Stimulated activated naive B cell treated with anti-CD40 and anti-IgM and Interleukin-4, amounts not matched to agents 10 μg/mL and 1 μg/mL and 100 μg/mL, for 72 hours (primary cell): ENCODE results near the gene C2CD2.

Experiments
- ATAC-seq, 2 donors: fragments of 150-1000 bp; cut with Tn5 transposase; replicated peaks; 2 replicates each; pipeline ENCODE4 v1.10.0; 2021; ENCODE audit warnings: moderate library complexity in 1 of 2
- DNase-seq: peaks from one replicate; pipeline ENCODE4 v3.0.0; 2021
- H3K27ac Mint-ChIP-seq: one replicate; pipeline ENCODE4 v1.8.0; 2022; ENCODE audit warnings: mild to moderate bottlenecking, mixed read lengths
- H3K27me3 Mint-ChIP-seq, 2 donors: one replicate each; pipeline ENCODE4 v1.8.0; 2022; ENCODE audit warnings: mixed read lengths in 2 of 2
- H3K36me3 Mint-ChIP-seq, 2 donors: one replicate each; pipeline ENCODE4 v1.8.0; 2022; ENCODE audit warnings: mixed read lengths in 2 of 2, mild to moderate bottlenecking in 1 of 2
- H3K4me1 Mint-ChIP-seq, 2 donors: one replicate each; pipeline ENCODE4 v1.8.0; 2022; ENCODE audit warnings: mixed read lengths in 2 of 2, mild to moderate bottlenecking in 1 of 2
- H3K4me3 Mint-ChIP-seq, 2 donors: one replicate each; pipeline ENCODE4 v1.8.0; 2022; ENCODE audit warnings: mild to moderate bottlenecking in 2 of 2, mixed read lengths in 2 of 2, moderate library complexity in 1 of 2
- H3K9me3 Mint-ChIP-seq, 2 donors: one replicate each; pipeline ENCODE4 v1.8.0; 2022; ENCODE audit warnings: mixed read lengths in 2 of 2, mild to moderate bottlenecking in 1 of 2

The C2CD2 gene

DNA sequence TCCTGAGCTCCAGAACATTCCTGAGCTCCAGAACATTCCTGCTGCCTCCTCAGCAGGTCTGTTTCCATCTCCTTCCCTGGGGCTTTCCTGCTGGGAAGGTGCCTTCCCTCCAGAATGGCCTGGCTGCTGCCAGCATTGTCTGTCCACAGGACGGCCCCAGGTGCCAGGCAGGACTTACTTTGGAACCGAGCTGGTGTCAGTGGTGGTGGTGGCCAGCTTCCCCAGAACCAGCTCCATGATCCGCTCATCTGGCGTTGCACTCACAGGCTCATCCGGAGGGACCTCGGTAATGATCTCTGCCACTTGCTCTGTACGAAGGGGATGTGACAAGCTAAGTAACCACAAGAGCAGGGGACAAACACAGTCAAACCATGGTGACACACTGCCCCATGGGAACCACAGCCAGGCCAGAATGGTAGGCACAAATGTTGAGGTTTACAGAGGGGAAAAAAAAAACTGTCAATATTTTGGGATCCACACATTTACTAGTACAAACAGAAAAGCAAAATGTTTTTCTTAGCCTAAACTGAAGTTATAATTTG, 116.0 kb downstream of the C2CD2 start:
- no peaks in the 10 kb centered on the region for H3K27me3 Mint-ChIP-seq
- H3K27ac Mint-ChIP-seq: peak overlapping the region; percentile 62
- DNase-seq: no peak
- H3K4me3 Mint-ChIP-seq: no peak overlapping the region
- peaks cover 2 to 15% of the 10 kb centered on the region in 2 donors for H3K4me1 Mint-ChIP-seq
- peaks cover 32 to 70% of the 10 kb centered on the region in 2 donors for H3K36me3 Mint-ChIP-seq
- H3K9me3 Mint-ChIP-seq: peaks cover 7 to 12% of the 10 kb centered on the region in 2 donors
- ATAC-seq: peak in 1 of 2 donors; percentile 36

DNA sequence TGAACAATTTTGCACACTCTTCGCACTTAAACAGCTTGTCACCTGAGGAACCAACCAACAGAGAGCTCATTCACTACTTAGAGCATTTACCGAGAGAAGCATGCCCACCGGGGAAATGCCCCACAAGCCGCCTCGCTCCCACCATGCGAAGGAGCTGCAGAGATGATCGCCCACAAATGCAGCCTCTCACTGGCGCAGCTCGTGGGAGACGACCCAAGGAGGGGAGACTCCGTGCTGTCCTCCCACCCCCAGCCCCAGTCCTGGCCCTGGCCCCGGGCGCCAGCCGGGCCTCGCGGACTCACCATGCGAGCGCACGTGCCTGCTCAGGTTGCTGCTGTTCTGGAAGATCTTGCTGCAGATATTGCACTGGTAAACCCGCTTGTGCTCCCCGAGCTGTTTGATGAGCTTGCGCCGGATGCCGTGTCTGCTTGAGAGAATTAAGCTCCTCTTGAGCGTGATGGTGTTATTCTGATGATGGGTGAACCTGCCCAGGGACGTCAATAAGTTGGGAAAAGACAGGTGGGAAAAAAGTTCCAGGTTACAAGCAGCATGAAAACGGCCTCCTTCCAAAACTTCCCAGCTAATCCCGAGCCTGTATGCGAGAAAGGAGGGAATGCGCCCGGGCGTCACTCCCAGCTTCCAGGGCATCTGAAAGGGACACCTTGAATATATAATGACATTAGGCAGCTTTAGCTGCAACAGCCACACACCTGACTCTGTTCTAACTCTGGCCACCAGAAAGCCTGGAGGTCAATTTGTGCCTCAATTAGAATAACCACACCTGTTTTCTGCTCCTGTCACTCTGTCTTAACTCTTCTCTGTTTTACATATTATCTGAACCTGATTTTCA, 117.4 kb downstream of the C2CD2 start:
- Mint-ChIP-seq H3K36me3 (peaks cover 32 to 60% of the 10 kb centered on the region in 2 donors), H3K27ac (peak overlapping the region; percentile 73), H3K4me1 (peaks cover 4 to 17% of the 10 kb centered on the region in 2 donors), H3K27me3 (no peaks in the 10 kb centered on the region), H3K4me3 (no peak overlapping the region), H3K9me3 (peaks cover 5 to 11% of the 10 kb centered on the region in 2 donors)
- ATAC-seq (no peak), DNase-seq (no peak)

- Mint-ChIP-seq H3K27ac (peak overlapping the region; percentile 73), H3K4me1 (peaks cover 4 to 17% of the 10 kb centered on the region in 2 donors), H3K9me3 (peaks cover under 1 to 4% of the 10 kb centered on the region in 2 donors), H3K4me3 (no peak overlapping the region), H3K27me3 (no peaks in the 10 kb centered on the region), H3K36me3 (peaks cover 25 to 54% of the 10 kb centered on the region in 2 donors)
- no peak for DNase-seq
- ATAC-seq: no peak
These were observed 118.1 kb downstream of the C2CD2 start for GRCh38 chr21:41835711-41836154.
